Activated CD4-positive, alpha-beta memory T cell treated with anti-CD3 and anti-CD28 coated beads for 36 hours (primary cell): ENCODE results near the gene UBTD1. TPM values are rescaled to one million over a fixed set of nuclear protein-coding genes. Genes with fewer than 3 reads are reported as not detected.

Experiments used
- CTCF ChIA-PET: fragments of 350-600 bp; sonication (Branson Sonifier 250); formaldehyde crosslinking; loops from one replicate; lab custom pipeline; 2021; ENCODE audit warnings: antibody characterized with exemption, inconsistent platforms; lab: Charles Lee
- POLR2A ChIA-PET: fragments of 350-600 bp; sonication (Branson Sonifier 250); formaldehyde crosslinking; loops from one replicate; lab custom pipeline; 2021; ENCODE audit warnings: antibody characterized with exemption; lab: Charles Lee
- DNase-seq: peaks from one replicate; pipeline ENCODE4 v3.0.0-alpha.2; 2020
- H3K27ac Mint-ChIP-seq: one replicate; pipeline ENCODE4 v1.8.0; 2021; ENCODE audit warnings: mixed read lengths
- H3K27me3 Mint-ChIP-seq: one replicate; pipeline ENCODE4 v1.8.0; 2021; ENCODE audit warnings: mixed read lengths
- H3K36me3 Mint-ChIP-seq: one replicate; pipeline ENCODE4 v1.8.0; 2021; ENCODE audit warnings: mixed read lengths
- H3K4me1 Mint-ChIP-seq: one replicate; pipeline ENCODE4 v1.8.0; 2021; ENCODE audit warnings: low read depth, mixed read lengths
- H3K4me3 Mint-ChIP-seq: one replicate; pipeline ENCODE4 v1.8.0; 2021; ENCODE audit warnings: mild to moderate bottlenecking, mixed read lengths
- H3K9me3 Mint-ChIP-seq: one replicate; pipeline ENCODE4 v1.8.0; 2021; ENCODE audit warnings: mixed read lengths
- intact Hi-C: fragments of 100-400 bp; cut with micrococcal nuclease; formaldehyde crosslinking; loops from one replicate; pipeline ENCODE4 v1.15.1; 2023
- total RNA-seq, 2 experiments: library from RNA; stranded (reverse); gene quantifications; one replicate each; pipeline ENCODE4 v1.2.3, GENCODE V29; 2021

Gene UBTD1
- total RNA-seq, 2 experiments from 2014 or later, result 1.6 to 2.6 TPM

GRCh38 chr10:97540669-97541500 is 42.2 kb downstream of the UBTD1 start:
- H3K4me1 Mint-ChIP-seq, result peaks cover 22% of the 10 kb centered on the region
- H3K9me3 Mint-ChIP-seq, result no peaks in the 10 kb centered on the region
- no peak overlapping the region for H3K4me3 Mint-ChIP-seq
- CTCF ChIA-PET, result interaction anchor here (0.6 to 2.4 kb wide), 4 partner anchors 10 to 31 kb away, joined by 3 to 13 read pairs (median 3); no protein-coding TSS in a partner anchor
- no peak for DNase-seq
- no peak overlapping the region for H3K27ac Mint-ChIP-seq
- intact Hi-C loops, result no loop called here
- H3K36me3 Mint-ChIP-seq, result no peaks in the 10 kb centered on the region
- POLR2A ChIA-PET, result no interaction called here
- peaks cover 2% of the 10 kb centered on the region for H3K27me3 Mint-ChIP-seq

GRCh38 chr10:97542169-97543024 is 43.7 kb downstream of the UBTD1 start:
- ChIA-PET POLR2A (interaction anchor here (0.9 kb wide), 1 partner anchor 98 kb away, joined by 4 read pairs; the partner anchor contains the start of gene PI4K2A), CTCF (interaction anchor here (0.6 to 2.4 kb wide), 4 partner anchors 8 to 132 kb away, joined by 3 to 13 read pairs (median 4); no protein-coding TSS in a partner anchor)
- Mint-ChIP-seq H3K9me3 (no peaks in the 10 kb centered on the region), H3K27ac (peak overlapping the region; percentile 53), H3K4me1 (peaks cover 22% of the 10 kb centered on the region), H3K27me3 (peaks cover 2% of the 10 kb centered on the region), H3K36me3 (no peaks in the 10 kb centered on the region), H3K4me3 (no peak overlapping the region)
- intact Hi-C loops, result loop anchor here (2.0 kb wide), 2 partner anchors 44 to 136 kb away; partner anchors contain the start of genes MMS19 and UBTD1
- peak; percentile 76 for DNase-seq

- ChIA-PET CTCF (interaction anchor here (0.6 to 2.4 kb wide), 4 partner anchors 9 to 133 kb away, joined by 3 to 13 read pairs (median 4); no protein-coding TSS in a partner anchor), POLR2A (interaction anchor here (0.9 kb wide), 1 partner anchor 97 kb away, joined by 4 read pairs; the partner anchor contains the start of gene PI4K2A)
- intact Hi-C loops, result loop anchor here (2.0 kb wide), 2 partner anchors 44 to 136 kb away; partner anchors contain the start of genes MMS19 and UBTD1
- Mint-ChIP-seq H3K27me3 (peaks cover 2% of the 10 kb centered on the region), H3K36me3 (no peaks in the 10 kb centered on the region), H3K4me1 (peaks cover 22% of the 10 kb centered on the region), H3K4me3 (no peak overlapping the region), H3K9me3 (no peaks in the 10 kb centered on the region), H3K27ac (peak overlapping the region; percentile 38)
- DNase-seq, result peak; percentile 86
Measured at GRCh38 chr10:97543025-97543546, 44.4 kb downstream of the UBTD1 start.

- H3K27me3 Mint-ChIP-seq, result peaks cover 2% of the 10 kb centered on the region
Measured at GRCh38 chr10:97546456-97547270, 47.9 kb downstream of the UBTD1 start.

GRCh38 chr10:97547271-97547600 is 48.5 kb downstream of the UBTD1 start:
- no peak overlapping the region for H3K4me3 Mint-ChIP-seq
- peaks cover 16% of the 10 kb centered on the region for H3K4me1 Mint-ChIP-seq
- ChIA-PET POLR2A (no interaction called here), CTCF (interaction anchor here (1.4 to 2.1 kb wide), 2 partner anchors 12 to 14 kb away, joined by 3 to 17 read pairs; no protein-coding TSS in a partner anchor)
- H3K36me3 Mint-ChIP-seq, result no peaks in the 10 kb centered on the region
- peaks cover 2% of the 10 kb centered on the region for H3K27me3 Mint-ChIP-seq
- H3K27ac Mint-ChIP-seq, result no peak overlapping the region
- DNase-seq, result no peak
- H3K9me3 Mint-ChIP-seq, result no peaks in the 10 kb centered on the region
- intact Hi-C loops, result no loop called here

More at GRCh38 chr10:97546456-97547270, 47.9 kb downstream of the UBTD1 start:
- ChIA-PET CTCF (interaction anchor here (0.6 to 2.1 kb wide), 5 partner anchors 11 to 133 kb away, joined by 3 to 17 read pairs (median 4); no protein-coding TSS in a partner anchor), POLR2A (interaction anchor here (0.8 to 0.9 kb wide), 2 partner anchors 92 to 140 kb away, joined by 3 read pairs; partner anchors contain the start of gene AVPI1)
- H3K4me3 Mint-ChIP-seq, result no peak overlapping the region
- no peaks in the 10 kb centered on the region for H3K9me3 Mint-ChIP-seq
- intact Hi-C loops, result no loop called here
- DNase-seq, result no peak
- H3K4me1 Mint-ChIP-seq, result peaks cover 22% of the 10 kb centered on the region
- no peaks in the 10 kb centered on the region for H3K36me3 Mint-ChIP-seq
- no peak overlapping the region for H3K27ac Mint-ChIP-seq

GRCh38 chr10:97547962-97548361 is 49.2 kb downstream of the UBTD1 start:
- H3K27me3 Mint-ChIP-seq, result peaks cover 2% of the 10 kb centered on the region
- POLR2A ChIA-PET, result no interaction called here

GRCh38 chr10:97548828-97549455 is 50.2 kb downstream of the UBTD1 start:
- peak; percentile 5 for DNase-seq
- H3K27ac Mint-ChIP-seq, result no peak overlapping the region
- peaks cover 2% of the 10 kb centered on the region for H3K27me3 Mint-ChIP-seq
- POLR2A ChIA-PET, result no interaction called here
- no peak overlapping the region for H3K4me3 Mint-ChIP-seq
- CTCF ChIA-PET, result interaction anchor here (1.1 kb wide), 1 partner anchor 23 kb away, joined by 3 read pairs; no protein-coding TSS in a partner anchor
- H3K4me1 Mint-ChIP-seq, result no peaks in the 10 kb centered on the region
- no peaks in the 10 kb centered on the region for H3K9me3 Mint-ChIP-seq
- no peaks in the 10 kb centered on the region for H3K36me3 Mint-ChIP-seq
- intact Hi-C loops, result no loop called here

More at GRCh38 chr10:97547962-97548361, 49.2 kb downstream of the UBTD1 start:
- intact Hi-C loops, result no loop called here
- H3K36me3 Mint-ChIP-seq, result no peaks in the 10 kb centered on the region
- H3K27ac Mint-ChIP-seq, result no peak overlapping the region
- CTCF ChIA-PET, result interaction anchor here (0.5 kb wide), 1 partner anchor 12 kb away, joined by 3 read pairs; no protein-coding TSS in a partner anchor
- peaks cover 9% of the 10 kb centered on the region for H3K4me1 Mint-ChIP-seq
- H3K4me3 Mint-ChIP-seq, result no peak overlapping the region
- DNase-seq, result no peak
- no peaks in the 10 kb centered on the region for H3K9me3 Mint-ChIP-seq

- Mint-ChIP-seq H3K36me3 (no peaks in the 10 kb centered on the region), H3K27me3 (peaks cover 2% of the 10 kb centered on the region), H3K4me1 (no peaks in the 10 kb centered on the region), H3K27ac (no peak overlapping the region), H3K4me3 (no peak overlapping the region), H3K9me3 (no peaks in the 10 kb centered on the region)
- POLR2A ChIA-PET, result no interaction called here
- DNase-seq, result no peak
- CTCF ChIA-PET, result interaction anchor here (5.7 kb wide), 1 partner anchor 16 kb away, joined by 115 read pairs; no protein-coding TSS in a partner anchor
- intact Hi-C loops, result no loop called here
Measured at GRCh38 chr10:97549587-97550322, 51.0 kb downstream of the UBTD1 start.

GRCh38 chr10:97550336-97551149 is 51.8 kb downstream of the UBTD1 start:
- CTCF ChIA-PET, result interaction anchor here (0.6 to 5.7 kb wide), 2 partner anchors 10 to 16 kb away, joined by 3 to 115 read pairs; no protein-coding TSS in a partner anchor
- H3K36me3 Mint-ChIP-seq, result no peaks in the 10 kb centered on the region

More at GRCh38 chr10:97550336-97551149, 51.8 kb downstream of the UBTD1 start:
- POLR2A ChIA-PET, result no interaction called here
- intact Hi-C loops, result no loop called here
- Mint-ChIP-seq H3K4me3 (no peak overlapping the region), H3K27me3 (no peaks in the 10 kb centered on the region), H3K27ac (no peak overlapping the region), H3K9me3 (no peaks in the 10 kb centered on the region), H3K4me1 (no peaks in the 10 kb centered on the region)
- DNase-seq, result no peak
